ENCODE data around the gene SPPL3.
"Not testable (repeated sequence)": the region's sequence is repeated elsewhere in the genome, so short reads cannot be mapped to it uniquely, and the experiment has no call there.

SPPL3 gene

GRCh38 chr12:120844768-120845449, 59.2 kb downstream of the SPPL3 start:
- no peak for DNase-seq (ENCODE audit: low read depth in 2 of 2)

- no peak for DNase-seq (ENCODE audit: low read depth in 2 of 2)
Observed at GRCh38 chr12:120844297-120844696, 59.9 kb downstream of the SPPL3 start.

GRCh38 chr12:120843472-120843871, 60.7 kb downstream of the SPPL3 start:
- no peak for DNase-seq (ENCODE audit: low read depth in 2 of 2)

- no peak for DNase-seq (ENCODE audit: low read depth in 2 of 2)
Observed at GRCh38 chr12:120842595-120842994, 61.6 kb downstream of the SPPL3 start.

GRCh38 chr12:120841525-120841924, 62.6 kb downstream of the SPPL3 start:
- no peak for DNase-seq (ENCODE audit: low read depth in 2 of 2)

- no peak for DNase-seq (ENCODE audit: low read depth in 2 of 2)
Observed at GRCh38 chr12:120839503-120839902, 64.7 kb downstream of the SPPL3 start.

GRCh38 chr12:120838629-120839383, 65.4 kb downstream of the SPPL3 start:
- not testable (repeated sequence) for DNase-seq (ENCODE audit: low read depth in 2 of 2)

GRCh38 chr12:120836114-120836684, 68.0 kb downstream of the SPPL3 start:
- no peak for DNase-seq (ENCODE audit: low read depth in 2 of 2)

- DNase-seq (ENCODE audit: low read depth in 2 of 2) = no peak
Observed at GRCh38 chr12:120835657-120836056, 68.5 kb downstream of the SPPL3 start.

- DNase-seq (ENCODE audit: low read depth in 2 of 2) = no peak
Observed at GRCh38 chr12:120835304-120835612, 68.9 kb downstream of the SPPL3 start.

- no peak for DNase-seq (ENCODE audit: low read depth in 2 of 2)
Observed at GRCh38 chr12:120834489-120835303, 69.5 kb downstream of the SPPL3 start.

GRCh38 chr12:120833849-120834248, 70.3 kb downstream of the SPPL3 start:
- no peak for DNase-seq (ENCODE audit: low read depth in 2 of 2)

GRCh38 chr12:120832737-120833136, 71.4 kb downstream of the SPPL3 start:
- DNase-seq (ENCODE audit: low read depth in 2 of 2) = no peak

- DNase-seq (ENCODE audit: low read depth in 2 of 2) = no peak
Observed at GRCh38 chr12:120831648-120832267, 72.4 kb downstream of the SPPL3 start.

- no peak for DNase-seq (ENCODE audit: low read depth in 2 of 2)
Observed at GRCh38 chr12:120830966-120831365, 73.2 kb downstream of the SPPL3 start.

- DNase-seq (ENCODE audit: low read depth in 2 of 2) = no peak
Observed at GRCh38 chr12:120830052-120830940, 73.9 kb downstream of the SPPL3 start.

- no peak for DNase-seq (ENCODE audit: low read depth in 2 of 2)
Observed at GRCh38 chr12:120826335-120826734, 77.8 kb downstream of the SPPL3 start.

- DNase-seq (ENCODE audit: low read depth in 2 of 2) = no peak
Observed at GRCh38 chr12:120825337-120825736, 78.8 kb downstream of the SPPL3 start.

- DNase-seq (ENCODE audit: low read depth in 2 of 2) = no peak
Observed at GRCh38 chr12:120822832-120823503, 81.2 kb downstream of the SPPL3 start.

GRCh38 chr12:120821878-120822277, 82.3 kb downstream of the SPPL3 start:
- DNase-seq (ENCODE audit: low read depth in 2 of 2) = no peak

Measured in stimulated activated CD8-positive, alpha-beta memory T cell treated with anti-CD3 and anti-CD28 coated beads, Interleukin-15, amount 100 ng/mL, for 48 hours (primary cell).